ENCODE measurements around the gene GGT6.

GGT6 gene

DNA sequence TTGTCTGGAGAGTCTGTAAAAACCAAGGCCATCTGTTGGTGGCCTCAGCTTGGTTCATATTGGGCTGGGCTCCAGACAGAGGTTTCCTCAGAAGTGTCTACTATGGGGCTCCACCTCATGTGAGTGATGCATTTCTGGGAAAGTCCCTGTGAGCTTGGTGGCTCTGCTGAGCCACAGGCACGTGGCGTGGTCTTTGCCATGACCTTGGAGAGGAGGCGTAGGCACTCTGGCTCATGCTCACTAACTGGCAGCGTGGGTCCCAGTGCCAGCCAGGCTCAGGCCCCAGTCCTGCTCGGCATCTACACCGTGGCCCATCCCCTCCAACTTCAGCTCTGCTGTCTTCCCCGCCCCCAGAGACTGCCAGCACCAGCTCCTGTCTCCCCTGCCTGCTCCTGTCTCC is 13.3 kb upstream of the GGT6 start:
- DNase-seq (ENCODE audit: low read depth) = peak; percentile 55

DNA sequence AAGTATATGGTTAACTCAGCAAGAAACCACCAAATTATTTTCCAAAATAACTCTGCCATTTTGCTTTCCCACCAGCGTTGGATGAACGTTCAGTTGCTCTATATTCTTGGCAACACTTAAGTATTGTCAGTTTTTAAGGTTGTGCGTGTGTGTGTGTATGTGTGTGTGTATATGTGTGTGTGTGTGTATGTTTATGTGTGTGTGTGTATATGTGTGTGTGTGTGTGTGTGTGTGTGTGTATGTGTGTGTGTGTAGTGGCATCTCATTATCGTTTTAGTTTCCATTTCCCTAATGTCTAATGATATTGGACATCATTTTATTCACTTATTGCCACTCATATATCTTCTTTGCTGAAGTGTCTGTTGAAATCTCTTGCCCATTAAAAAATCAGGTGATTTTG is 12.7 kb upstream of the GGT6 start:
- no peak for DNase-seq (ENCODE audit: low read depth)

DNA sequence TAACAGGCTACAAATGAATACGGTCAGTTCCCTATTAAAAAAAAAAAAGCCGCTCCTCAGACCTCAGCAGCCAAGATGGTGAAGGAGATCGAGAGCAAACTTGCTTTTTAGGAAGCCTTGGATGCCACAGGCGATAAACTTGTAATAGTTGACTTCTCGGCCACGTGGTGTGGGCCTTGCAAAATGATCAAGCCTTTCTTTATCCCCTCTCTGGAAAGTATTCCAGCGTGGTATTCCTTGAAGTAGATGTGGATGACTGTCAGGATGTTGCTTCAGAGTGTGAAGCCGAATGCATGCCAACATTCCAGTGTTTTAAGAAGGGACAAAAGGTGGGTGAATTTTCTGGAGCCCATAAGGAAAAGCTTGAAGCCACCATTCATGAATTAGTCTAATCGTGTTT is 11.8 kb upstream of the GGT6 start:
- no peak for DNase-seq (ENCODE audit: low read depth)

DNA sequence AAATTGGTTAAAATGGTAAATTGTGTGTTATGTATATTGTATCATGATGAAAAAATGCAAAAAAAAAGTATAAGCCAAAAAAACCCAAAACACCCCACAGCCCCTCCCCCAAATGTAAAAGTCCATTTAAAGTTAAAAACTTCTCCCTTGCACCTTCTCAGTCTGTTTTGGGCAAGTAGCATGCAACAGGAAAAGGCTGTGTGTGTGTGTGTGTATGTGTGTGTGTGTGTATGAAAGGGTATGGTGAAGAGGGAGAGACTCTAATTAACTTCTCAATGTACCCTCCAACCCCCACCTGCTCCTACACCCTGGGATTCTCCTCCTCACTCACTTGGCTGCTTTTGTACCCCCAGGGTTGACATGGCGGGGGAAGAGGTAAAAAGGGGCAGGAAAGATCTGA is 9.2 kb upstream of the GGT6 start:
- DNase-seq (ENCODE audit: low read depth) = no peak

DNA sequence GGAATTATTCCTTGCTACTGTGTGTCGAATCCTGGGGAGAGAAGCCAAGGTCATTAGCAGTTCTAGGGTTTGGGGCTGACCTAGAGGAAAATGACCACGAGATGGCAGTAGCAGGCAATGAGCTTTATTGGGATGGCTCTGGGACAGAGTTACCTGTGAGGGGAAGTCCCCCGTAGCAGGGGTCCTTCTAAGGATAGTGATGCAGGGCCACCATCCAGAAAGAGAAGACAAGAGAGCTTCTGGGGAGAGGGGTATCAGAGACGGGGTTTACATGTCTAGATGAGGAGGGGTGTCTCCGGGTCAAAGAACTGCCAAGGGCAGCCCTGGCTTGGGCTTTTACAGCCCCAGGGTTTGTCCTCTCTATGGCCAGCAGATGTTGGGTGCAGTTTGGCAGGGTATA is 6.4 kb upstream of the GGT6 start:
- peak; percentile 26 for DNase-seq (ENCODE audit: low read depth)

DNA sequence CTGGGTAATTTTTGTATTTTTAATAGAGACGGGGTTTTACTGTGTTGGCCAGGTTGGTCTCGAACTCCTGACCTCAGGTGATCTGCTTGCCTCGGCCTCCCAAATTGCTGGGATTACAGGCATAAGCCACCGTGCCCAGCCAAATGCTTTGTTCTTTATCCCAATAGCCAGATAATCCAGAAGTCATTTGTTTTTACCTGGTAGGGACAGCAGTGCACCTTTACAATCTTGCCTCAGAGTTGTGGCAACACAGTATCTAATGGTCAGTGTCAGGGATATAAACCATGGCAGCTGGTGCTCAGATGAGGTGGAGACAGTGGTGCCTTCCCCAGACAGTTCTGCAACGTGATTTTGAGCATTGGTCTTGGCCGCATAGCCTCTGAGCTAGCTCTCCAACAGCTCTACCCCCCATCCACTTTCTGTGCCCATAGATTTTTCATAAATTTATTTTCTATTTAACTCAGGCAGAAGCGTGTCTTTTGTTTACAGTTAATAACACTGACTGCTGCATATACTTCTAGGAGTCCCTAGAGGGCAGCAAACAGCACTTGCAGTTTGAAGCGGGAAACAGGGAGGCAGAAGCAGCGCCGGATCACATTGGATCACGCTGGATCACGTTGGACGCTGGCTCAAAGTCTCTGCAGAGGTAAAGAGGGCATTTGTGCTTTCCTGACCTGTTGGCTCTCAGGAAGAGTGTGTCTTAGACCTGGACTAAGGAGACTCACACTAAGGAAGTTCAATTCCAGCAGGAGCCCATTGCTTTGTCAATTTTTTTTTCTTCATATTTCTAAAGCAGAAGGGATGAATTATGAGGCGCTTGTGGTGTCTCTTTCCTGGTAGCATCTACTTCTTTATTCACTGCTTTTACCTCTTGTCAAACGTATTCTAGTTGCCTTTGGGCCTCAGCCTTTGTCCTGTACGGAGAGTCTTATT is 5.1 kb upstream of the GGT6 start:
- peak; percentile 28 for DNase-seq (ENCODE audit: low read depth)

DNA sequence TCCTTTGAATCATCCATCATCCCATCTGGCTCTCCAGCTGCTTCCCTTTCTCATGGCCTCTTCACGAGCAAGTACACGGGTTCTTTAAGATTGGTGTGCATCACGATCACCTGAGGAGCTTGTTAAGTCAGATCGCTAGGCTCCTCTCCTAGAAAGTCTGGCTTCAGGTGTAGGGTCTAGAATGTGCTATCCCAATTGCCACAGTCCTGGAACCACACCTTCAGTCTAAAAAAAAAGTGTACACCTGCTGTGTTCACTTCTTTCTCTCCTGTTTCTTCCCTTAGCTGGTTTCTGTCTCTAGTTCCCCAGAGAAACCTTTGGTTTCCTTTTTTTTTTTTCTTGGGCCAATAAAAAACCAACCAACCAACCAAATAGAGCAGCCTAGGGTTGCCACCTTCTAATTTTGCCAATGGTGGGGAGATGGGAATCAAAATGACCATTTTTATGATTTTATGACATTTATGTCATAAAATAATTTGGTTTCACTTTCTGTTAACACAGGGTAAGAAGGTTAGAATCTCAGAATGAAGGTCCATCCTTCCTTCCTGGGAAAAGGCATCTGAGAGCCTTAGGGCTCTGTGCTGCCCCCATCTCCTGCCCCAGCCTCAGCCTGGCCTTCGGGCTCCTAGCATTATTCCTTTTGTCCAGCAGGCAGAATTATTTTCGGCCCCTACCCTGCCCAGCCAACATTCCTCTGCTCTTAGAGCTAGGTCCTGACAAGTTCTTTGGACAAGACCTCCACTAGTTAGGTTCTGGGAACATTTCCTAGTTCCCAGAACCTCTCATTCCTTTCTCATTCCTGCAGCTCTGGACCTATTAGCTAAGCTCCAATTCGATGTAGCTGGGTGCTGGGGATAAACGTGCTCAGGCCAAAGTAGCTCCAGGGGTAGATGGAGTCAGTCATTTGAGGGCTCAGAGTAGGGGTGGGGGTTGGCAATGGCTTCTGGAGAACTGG is 1.9 kb upstream of the GGT6 start:
- DNase-seq (ENCODE audit: low read depth) = no peak

DNA sequence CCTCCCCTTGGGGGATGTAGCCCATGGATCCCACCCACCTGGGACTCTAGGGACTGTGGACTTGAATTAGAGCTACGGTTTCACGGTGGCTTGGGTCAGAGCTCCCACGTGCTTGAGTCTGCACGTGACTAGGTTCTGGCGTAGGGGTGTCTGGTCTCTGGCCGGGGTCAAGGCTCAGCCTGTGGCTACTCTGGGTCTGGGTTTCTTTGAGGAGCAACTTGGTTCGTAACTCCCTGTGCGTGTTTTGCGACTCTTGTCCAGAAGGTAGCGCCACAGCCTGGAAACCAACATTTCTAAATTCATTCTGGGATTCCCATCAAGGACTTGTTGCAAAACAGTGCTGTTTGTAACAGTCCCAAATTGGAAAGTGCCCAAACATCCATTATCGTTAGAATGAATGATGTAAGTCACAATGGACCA is 470 bp upstream of the GGT6 start:
- DNase-seq (ENCODE audit: low read depth) = no peak

DNA sequence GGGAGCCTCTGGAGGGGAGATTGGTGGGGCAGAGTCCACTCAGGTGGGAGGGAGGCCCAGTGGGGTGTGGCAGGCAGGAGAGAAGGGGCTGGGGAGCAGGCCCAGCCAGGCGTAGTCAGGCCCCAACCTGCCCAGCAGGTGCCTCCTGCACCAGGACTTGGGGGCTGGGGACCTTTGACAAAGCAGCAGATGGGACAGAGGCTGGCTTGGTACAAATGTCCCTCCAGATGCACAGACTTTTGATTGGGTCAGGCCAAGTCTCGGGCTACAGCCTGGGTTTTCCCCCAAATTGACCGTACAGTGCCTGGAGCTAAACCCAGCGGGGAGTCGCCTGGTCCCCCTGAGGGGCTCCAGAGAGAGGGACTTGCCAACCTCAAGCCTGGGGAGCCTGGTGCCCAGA is 411 bp downstream of the GGT6 start:
- no peak for DNase-seq (ENCODE audit: low read depth)

DNA sequence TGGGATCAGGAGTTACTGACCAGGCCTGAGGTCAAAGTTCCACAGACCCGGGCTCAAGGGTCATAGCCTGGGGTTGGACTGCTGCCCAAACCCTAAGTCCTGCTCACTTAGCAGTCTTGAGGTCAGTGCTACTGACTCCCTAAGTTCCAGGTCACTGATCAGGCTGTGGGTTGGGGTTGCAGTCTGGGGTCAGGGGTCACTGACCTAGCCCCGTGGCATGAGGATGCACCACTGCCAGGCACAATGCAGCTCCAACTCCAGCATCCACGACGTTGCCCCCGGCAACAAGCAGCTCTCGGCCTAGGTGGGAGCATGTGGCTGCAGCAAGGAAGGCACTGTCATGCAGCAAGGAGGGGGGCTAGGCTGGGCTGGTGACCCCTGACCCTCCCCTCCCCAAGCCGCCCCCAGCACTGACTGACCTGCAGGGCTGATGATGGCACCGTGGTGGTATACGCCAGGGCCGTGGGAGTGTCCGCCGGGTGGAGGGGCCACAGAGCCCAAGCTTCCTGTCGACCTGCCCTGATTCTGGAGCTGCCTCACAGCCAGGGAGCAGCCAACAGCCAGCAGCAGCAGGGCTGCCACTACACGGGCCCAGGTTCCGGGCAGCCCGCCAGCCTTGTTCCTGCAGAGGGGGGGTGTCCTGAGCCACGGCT is 1.1 kb downstream of the GGT6 start:
- no peak for DNase-seq (ENCODE audit: low read depth)

DNA sequence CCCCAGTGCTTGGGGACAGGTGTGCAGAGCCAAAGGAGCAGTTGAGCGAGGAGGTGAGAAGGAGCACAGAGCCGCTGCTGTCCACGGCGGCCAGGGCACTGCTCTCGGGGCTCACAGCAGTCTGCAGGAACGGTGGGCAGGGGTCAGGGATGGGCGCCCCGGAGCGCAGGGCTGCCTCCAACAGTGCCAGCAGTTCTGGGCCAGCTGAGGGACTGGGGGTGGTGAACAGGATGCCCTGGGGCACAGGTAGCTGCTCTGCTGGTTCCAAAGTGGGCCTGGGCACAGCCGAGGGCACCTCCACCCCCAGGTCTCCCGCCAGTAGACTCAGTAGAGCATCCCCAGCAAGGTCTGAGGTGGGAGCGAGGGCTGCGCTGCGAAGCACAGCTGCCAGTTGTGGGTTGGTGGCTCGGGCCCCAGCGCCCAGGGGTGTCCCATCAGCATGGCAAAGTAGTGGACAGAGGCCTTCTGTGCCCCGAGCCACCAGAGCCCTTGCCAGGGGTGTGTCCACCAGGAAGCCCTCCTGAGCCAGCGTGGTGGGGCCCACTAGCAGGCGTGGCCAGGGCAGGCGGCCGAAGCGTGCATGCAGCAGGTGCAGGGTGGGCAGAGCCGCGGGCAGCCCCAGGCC is 1.9 kb downstream of the GGT6 start:
- DNase-seq (ENCODE audit: low read depth) = no peak

DNA sequence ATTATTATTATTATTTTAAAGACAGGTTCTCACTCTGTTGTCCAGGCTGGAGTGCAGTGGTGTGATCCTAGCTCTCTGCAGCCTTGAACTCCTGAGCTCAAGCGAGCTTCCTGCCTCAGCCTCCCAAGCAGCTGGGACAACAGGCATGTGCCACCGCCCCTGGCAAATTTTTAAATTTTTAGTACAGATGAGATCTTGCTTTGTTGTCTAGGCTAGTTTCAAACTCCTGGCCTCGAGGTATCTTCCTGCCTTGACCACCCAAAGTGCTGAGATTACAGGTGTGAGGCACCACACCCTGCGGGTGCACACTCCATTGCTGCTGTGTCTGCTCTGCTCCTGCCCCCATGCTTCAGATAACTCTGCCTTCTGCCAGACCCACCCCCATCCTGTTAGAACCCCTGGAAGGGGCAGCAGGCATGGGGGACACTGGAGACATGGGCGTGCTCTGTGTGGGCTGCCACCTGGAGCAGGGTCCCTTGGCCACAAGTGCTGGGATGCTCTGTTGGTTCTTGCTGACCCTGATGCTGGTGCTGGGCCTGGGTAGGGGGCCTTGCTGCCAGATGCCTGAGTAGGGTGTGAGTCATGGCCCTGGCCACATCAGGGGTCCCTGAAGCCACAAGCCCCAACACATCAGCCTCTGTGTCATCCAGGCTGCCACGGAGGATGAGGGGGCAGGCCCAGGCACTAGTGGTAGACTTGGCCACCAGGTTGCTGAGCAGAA is 2.6 kb downstream of the GGT6 start:
- no peak for DNase-seq (ENCODE audit: low read depth)

DNA sequence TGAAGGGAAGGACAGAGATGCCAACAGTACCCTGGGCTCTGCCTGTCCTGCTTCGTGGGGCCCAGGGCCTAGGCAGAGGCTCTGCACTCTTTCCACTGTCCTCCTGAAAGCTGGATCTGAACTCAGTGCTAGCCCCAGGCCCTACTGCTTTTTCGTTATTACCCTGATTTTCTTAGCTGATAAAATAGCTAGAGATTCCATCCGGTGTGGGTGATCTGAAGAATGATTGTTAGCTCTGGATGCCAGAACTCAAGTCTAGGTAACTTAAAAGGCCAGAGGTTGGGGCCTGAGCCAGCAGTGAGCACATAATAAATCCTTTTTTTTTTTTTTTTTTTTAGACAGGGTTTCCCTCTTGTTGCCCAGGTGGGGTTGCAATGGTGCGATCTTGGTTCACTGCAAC is 3.4 kb downstream of the GGT6 start:
- no peak for DNase-seq (ENCODE audit: low read depth)

DNA sequence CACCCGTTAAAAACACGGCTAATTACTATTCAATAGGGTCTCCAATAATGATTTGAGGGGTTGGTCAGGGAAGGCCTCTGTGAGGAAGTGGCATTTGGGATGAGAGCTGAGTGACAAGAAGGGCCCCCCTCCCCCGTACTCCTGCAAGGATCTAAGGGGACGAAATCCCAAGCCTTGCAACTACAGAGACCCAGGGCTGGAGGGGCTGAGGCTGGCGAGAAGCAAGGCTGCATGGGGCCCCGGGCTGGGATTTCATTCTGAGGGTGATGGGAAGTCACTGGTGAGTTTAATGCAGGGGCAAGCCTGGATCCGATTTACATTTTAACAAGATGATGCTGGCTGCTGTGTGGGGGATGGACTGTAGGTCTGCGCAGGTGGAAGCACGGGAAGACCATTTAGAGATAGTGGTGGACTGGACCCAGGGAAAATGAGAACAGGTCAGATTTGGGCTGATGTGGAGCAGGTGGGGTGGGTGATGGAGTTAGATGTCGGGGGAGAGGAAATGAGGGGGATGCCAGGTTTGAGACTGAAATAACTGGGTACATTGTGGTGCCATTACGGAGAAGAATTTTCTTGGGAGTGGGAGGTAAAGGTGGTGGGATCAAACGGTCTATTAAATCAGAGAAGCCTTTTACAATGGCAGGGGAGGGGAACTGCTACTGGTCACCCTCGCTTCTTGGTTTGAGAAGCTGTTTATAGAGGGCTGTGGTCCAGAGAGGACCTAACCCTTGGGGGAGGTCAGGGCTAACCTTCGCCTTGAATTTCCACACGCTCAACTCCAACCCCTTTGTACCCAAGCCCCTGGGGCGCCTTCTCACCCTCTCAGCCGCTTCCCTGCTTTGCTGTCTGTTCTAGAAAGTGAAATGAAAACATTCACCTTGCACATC is 4.3 kb downstream of the GGT6 start:
- no peak for DNase-seq (ENCODE audit: low read depth)

DNA sequence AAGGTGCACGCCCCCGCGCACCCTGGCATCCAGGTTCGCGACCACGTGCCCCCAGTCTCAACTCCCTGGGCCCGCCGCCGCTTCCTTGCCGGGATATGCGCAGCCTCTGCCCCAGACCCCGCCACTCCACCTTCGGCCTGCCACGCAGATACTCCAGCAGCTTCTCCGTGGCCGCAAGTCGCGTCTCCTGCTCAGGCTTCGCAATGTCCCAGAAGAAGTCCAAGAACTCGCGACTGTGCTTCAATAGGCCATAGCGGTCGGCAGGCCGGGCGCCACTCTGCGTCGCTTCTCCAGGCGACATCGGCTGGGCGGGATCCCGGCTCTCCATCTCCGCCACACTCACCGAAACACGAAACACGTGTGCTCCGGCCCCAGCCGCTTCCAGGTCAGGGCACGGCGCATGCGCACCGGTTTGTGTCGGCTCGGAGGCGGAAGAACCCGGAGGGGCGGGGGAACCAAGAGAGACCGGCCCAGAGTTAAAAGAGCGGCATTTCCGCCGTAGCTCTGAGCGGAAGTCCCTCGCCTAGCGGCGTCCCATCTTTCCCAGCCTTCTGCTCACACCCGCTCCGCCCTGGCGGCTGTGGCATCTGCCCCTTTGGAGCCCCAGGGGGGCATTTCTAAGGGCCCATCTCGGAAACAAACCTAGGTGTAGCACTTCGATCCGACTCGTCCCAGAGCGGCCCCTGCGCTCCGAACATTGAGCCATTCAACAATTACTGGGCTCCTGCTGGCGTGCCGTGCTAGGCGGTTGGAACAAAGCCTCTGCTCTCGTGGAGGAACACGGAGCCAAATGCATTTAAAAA is 5.2 kb downstream of the GGT6 start, which contains the start of gene MYBBP1A:
MYBBP1A (minus strand) TSS at position 388 of the 803 bp plus-strand sequence; CDS start at position 328, 60 bp downstream.
- DNase-seq (ENCODE audit: low read depth) = peak; percentile 96

DNA sequence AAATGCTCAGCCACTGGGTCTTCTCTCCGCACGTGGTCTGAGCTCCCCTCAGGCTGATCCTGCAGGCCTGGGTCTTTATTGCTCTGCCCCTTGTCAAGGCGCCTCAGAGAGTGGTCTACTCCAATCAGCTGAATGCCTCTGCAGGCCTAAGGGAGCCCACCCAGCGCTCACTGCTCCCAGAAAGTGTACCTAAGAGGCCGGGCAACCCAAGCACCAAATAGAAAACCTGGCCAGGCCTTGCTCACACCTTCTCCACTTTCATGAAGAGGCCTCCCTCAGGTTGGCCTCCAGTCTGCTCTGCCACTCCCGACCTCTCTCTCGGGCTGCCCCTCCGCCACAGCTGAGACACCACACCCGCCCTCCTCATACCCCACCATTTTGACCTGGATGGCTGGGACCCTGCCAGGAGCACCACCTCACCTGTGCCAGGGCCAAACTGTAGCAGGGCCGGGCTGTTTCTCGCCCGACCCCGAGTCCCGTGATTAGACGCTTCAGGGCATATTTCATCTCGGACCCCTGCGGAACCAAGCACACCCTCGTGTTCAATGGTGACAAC is 5.9 kb downstream of the GGT6 start:
- no peak for DNase-seq (ENCODE audit: low read depth)

DNA sequence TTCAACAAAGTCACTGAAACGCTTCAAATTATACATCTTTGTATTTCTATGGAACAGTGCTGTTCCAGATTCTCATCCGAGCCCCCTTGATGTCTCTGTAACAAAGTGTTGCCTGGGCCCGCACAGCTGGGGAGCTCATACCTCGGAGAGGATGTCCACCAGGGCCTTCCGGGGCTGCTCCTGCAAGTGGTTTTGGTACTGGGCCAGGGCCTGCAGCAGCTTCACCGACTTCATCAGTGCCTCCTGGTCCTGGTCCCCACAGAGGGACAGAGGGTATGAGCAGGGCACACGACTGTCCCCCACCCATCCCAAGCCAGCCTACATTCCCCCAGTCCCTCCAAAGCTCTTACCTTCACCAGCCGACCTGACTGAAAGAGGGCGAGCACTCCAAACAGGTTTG is 6.7 kb downstream of the GGT6 start:
- no peak for DNase-seq (ENCODE audit: low read depth)

DNA sequence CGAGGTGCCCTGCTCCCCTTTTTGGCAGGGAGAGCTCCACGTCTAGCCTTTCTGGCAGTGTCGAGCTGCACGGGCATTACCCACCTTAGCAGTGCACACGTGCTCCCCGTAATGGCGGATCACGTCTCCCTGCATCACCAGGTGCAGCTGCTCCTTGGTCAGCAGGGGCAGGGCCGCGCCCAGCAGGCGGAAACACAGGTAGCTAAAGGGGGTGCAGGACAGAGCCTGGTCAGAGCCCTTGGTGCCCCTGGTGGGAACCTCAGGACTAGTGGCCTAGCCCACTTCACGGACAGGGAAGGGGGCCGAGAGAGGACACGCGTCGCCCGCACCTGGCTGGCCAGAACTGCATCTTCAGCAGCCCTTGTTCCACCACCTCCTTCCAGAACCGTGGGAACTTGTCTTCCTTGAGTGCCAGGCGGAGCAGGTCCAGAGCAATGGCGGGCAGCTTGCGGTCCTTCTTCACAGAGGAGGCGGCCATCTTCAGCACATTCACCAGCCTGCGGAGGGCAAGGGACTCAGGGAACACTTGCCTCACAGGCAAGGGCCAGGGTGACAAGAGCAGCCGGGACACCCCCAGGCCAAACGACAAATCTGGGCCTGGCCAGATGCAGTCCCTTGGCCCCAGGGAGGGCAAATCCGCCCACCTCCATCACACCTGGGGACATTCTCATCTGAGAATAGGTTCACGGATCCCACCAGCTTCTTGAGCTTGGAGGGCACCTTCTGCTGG is 8.4 kb downstream of the GGT6 start:
- DNase-seq (ENCODE audit: low read depth) = no peak
